Measurements from ENCODE around the gene ANGPTL2.

GRCh38 chr9:127096208-127096607 lies 26.2 kb downstream of the ANGPTL2 start:
- TF ChIP-seq EZH2 (IDR thresholded peaks at IDR 0.05; ENCODE audit: borderline replicate concordance, low read depth, low read length, severe bottlenecking) (no peak), CTCF (IDR thresholded peaks at IDR 0.05; ENCODE audit: borderline replicate concordance, extremely low read depth, low read length, poor library complexity, severe bottlenecking) (no peak)

Data from DND-41 (cell line).